ENCODE measurements around the gene ZNF444. TPM values are rescaled to one million over a fixed set of nuclear protein-coding genes. Genes with fewer than 3 reads are reported as not detected.

ZNF444 gene
- total and polyA plus RNA-seq, 4 donors = 10.3 to 48.3 (median 24.6) TPM

GRCh38 chr19:56117376-56117884 is 23.7 kb upstream of the ZNF444 start:
- no peaks in the 10 kb centered on the region for H3K4me1 ChIP-seq (ENCODE audit: control insufficient read depth in 1 of 2, insufficient read depth in 2 of 2, low read length in 2 of 2)

DNA sequence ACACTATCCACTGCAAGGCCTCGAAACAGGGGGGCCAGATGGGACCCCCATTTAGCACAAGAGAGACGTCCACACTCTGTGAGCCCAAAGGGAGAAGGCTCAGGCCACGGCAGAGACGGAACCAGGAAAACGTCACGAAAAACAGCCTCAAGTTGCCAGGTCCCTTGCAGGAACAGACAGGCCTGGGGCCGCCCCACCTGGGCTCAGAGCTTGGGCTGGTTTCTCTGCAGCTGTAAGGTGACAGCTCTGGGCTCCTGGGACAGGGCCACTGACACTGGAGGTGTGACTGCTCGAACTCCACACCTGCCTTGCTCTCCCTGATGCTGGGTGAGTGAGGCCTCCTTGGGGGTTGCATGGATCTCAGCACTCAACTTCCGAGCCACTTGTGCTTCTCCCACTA is 23.2 kb upstream of the ZNF444 start:
- H3K27ac ChIP-seq (ENCODE audit: low read depth in 1 of 2, low read length in 2 of 2) = no peak overlapping the region
- DNase-seq (no peak), ATAC-seq (ENCODE audit: low FRiP score) (no peak)
- 69 to 70% methylated on average over 9 of the region's 9 CpGs for WGBS, 2 donors
- intact Hi-C loops (cut with DNase I) = no loop called here
- H3K27me3 ChIP-seq (ENCODE audit: control insufficient read depth in 1 of 2, insufficient read depth in 2 of 2, low read length in 1 of 2) = no peaks in the 10 kb centered on the region
- H3K4me1 ChIP-seq (ENCODE audit: control insufficient read depth in 1 of 2, insufficient read depth in 2 of 2, low read length in 2 of 2) = no peaks in the 10 kb centered on the region
- H3K36me3 ChIP-seq (ENCODE audit: control insufficient read depth in 1 of 2, insufficient read depth in 2 of 2, low read length in 1 of 2) = no peaks in the 10 kb centered on the region
- no peak overlapping the region for H3K4me3 ChIP-seq (ENCODE audit: low read length in 2 of 2)
- no peaks in the 10 kb centered on the region for H3K9me3 ChIP-seq (ENCODE audit: control insufficient read depth, low read length)

More at GRCh38 chr19:56117376-56117884, 23.7 kb upstream of the ZNF444 start:
- H3K27ac ChIP-seq (ENCODE audit: low read depth in 1 of 2, low read length in 2 of 2) = no peak overlapping the region
- intact Hi-C loops (cut with DNase I) = no loop called here
- WGBS, 2 donors = 83 to 85% methylated on average over 14 of the region's 14 CpGs
- DNase-seq = no peak
- no peak for ATAC-seq (ENCODE audit: low FRiP score)
- no peak overlapping the region for H3K4me3 ChIP-seq (ENCODE audit: low read length in 2 of 2)
- no peaks in the 10 kb centered on the region for H3K36me3 ChIP-seq (ENCODE audit: control insufficient read depth in 1 of 2, insufficient read depth in 2 of 2, low read length in 1 of 2)
- H3K9me3 ChIP-seq (ENCODE audit: control insufficient read depth, low read length) = no peaks in the 10 kb centered on the region
- no peaks in the 10 kb centered on the region for H3K27me3 ChIP-seq (ENCODE audit: control insufficient read depth in 1 of 2, insufficient read depth in 2 of 2, low read length in 1 of 2)

DNA sequence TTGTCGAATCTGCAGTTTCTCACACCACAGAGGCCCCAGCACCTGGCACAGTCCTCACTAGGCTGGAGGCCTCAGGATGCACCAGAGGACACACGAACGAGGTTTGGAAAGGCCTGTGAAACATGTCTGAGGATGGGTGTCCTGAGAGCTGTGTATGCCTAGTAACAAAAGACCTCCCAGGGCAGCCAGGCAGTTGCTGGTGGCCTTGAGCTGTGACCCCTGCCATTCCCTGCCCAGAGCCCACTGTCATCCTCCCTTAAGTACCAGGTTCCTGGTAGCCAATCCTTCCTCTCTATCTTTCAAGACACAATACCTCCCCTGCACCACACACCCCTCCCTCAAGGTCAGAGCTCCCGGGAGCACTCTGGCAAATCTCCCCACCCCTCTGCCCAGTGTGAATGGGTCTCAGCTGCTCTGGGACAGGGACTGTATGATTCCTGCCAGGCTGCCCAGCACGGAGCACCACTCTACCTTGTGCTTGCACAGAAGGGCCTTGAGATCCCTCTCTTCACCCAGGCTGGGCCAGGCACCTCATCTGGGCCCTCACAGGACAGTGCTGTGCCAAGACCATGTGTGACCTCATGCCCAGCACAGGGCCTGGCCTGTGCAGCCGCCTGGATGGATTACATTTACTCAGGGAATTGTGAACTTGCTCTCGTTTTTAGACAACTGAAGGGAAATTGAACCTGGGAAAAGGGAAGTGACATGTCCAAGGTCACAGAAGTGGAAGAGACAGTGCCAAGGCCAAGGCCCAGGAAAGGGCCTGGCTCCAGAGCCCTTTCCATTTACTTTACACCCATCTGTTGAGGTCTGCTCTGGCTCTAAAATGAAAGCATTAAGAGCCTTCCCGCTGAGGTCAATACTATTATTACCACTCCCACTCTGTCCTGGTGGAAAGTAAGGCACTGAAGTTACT is 22.2 kb upstream of the ZNF444 start:
- H3K27me3 ChIP-seq (ENCODE audit: control insufficient read depth in 1 of 2, insufficient read depth in 2 of 2, low read length in 1 of 2) = no peaks in the 10 kb centered on the region
- no peak for DNase-seq
- no peak overlapping the region for H3K27ac ChIP-seq (ENCODE audit: low read depth in 1 of 2, low read length in 2 of 2)
- intact Hi-C loops (cut with DNase I) = no loop called here
- H3K9me3 ChIP-seq (ENCODE audit: control insufficient read depth, low read length) = no peaks in the 10 kb centered on the region
- H3K4me3 ChIP-seq (ENCODE audit: low read length in 2 of 2) = no peak overlapping the region
- 48 to 50% methylated on average over 8 of the region's 8 CpGs for WGBS, 2 donors
- H3K36me3 ChIP-seq (ENCODE audit: control insufficient read depth in 1 of 2, insufficient read depth in 2 of 2, low read length in 1 of 2) = no peaks in the 10 kb centered on the region
- no peak for ATAC-seq (ENCODE audit: low FRiP score)
- H3K4me1 ChIP-seq (ENCODE audit: control insufficient read depth in 1 of 2, insufficient read depth in 2 of 2, low read length in 2 of 2) = no peaks in the 10 kb centered on the region

- H3K4me1 ChIP-seq (ENCODE audit: control insufficient read depth in 1 of 2, insufficient read depth in 2 of 2, low read length in 2 of 2) = no peaks in the 10 kb centered on the region
- no peak for ATAC-seq (ENCODE audit: low FRiP score)
- H3K27ac ChIP-seq (ENCODE audit: low read depth in 1 of 2, low read length in 2 of 2) = no peak overlapping the region
- no peak for DNase-seq
- no peak overlapping the region for H3K4me3 ChIP-seq (ENCODE audit: low read length in 2 of 2)
- 22 to 24% methylated on average over 16 of the region's 16 CpGs for whole genome bisulfite sequencing, 2 donors
- H3K27me3 ChIP-seq (ENCODE audit: control insufficient read depth in 1 of 2, insufficient read depth in 2 of 2, low read length in 1 of 2) = no peaks in the 10 kb centered on the region
- no peaks in the 10 kb centered on the region for H3K36me3 ChIP-seq (ENCODE audit: control insufficient read depth in 1 of 2, insufficient read depth in 2 of 2, low read length in 1 of 2)
- intact Hi-C loops (cut with DNase I) = no loop called here
- no peaks in the 10 kb centered on the region for H3K9me3 ChIP-seq (ENCODE audit: control insufficient read depth, low read length)
These were observed 21.5 kb upstream of the ZNF444 start for GRCh38 chr19:56119582-56119978.

GRCh38 chr19:56120002-56120370 is 21.1 kb upstream of the ZNF444 start:
- Histone ChIP-seq H3K36me3 (ENCODE audit: control insufficient read depth in 1 of 2, insufficient read depth in 2 of 2, low read length in 1 of 2) (no peaks in the 10 kb centered on the region), H3K4me1 (ENCODE audit: control insufficient read depth in 1 of 2, insufficient read depth in 2 of 2, low read length in 2 of 2) (no peaks in the 10 kb centered on the region), H3K4me3 (ENCODE audit: low read length in 2 of 2) (peak overlapping the region; percentile 69 to 90), H3K27ac (ENCODE audit: low read depth in 1 of 2, low read length in 2 of 2) (no peak overlapping the region), H3K9me3 (ENCODE audit: control insufficient read depth, low read length) (no peaks in the 10 kb centered on the region), H3K27me3 (ENCODE audit: control insufficient read depth in 1 of 2, insufficient read depth in 2 of 2, low read length in 1 of 2) (no peaks in the 10 kb centered on the region)
- DNase-seq = no peak
- intact Hi-C loops (cut with DNase I) = loop anchor here in 1 of 2 donors (10.0 kb wide), 2 partner anchors 465 to 1655 kb away; partner anchors contain the start of genes LENG9 and U2AF2
- no peak for ATAC-seq (ENCODE audit: low FRiP score)
- 17% methylated on average over 8 of the region's 8 CpGs for WGBS, 2 donors

GRCh38 chr19:56120371-56121179 is 20.5 kb upstream of the ZNF444 start:
- Histone ChIP-seq H3K9me3 (ENCODE audit: control insufficient read depth, low read length) (no peaks in the 10 kb centered on the region), H3K4me3 (ENCODE audit: low read length in 2 of 2) (peak overlapping the region; percentile 69 to 90), H3K36me3 (ENCODE audit: control insufficient read depth in 1 of 2, insufficient read depth in 2 of 2, low read length in 1 of 2) (no peaks in the 10 kb centered on the region), H3K27ac (ENCODE audit: low read depth in 1 of 2, low read length in 2 of 2) (peak overlapping the region in 1 of 2 donors; percentile 50), H3K27me3 (ENCODE audit: control insufficient read depth in 1 of 2, insufficient read depth in 2 of 2, low read length in 1 of 2) (no peaks in the 10 kb centered on the region), H3K4me1 (ENCODE audit: control insufficient read depth in 1 of 2, insufficient read depth in 2 of 2, low read length in 2 of 2) (no peaks in the 10 kb centered on the region)
- intact Hi-C loops (cut with DNase I) = loop anchor here in 1 of 2 donors (1.0 to 10.0 kb wide), 3 partner anchors 20 to 1656 kb away; partner anchors contain the start of genes LENG9 and U2AF2
- peak; percentile 90 to 94 for DNase-seq
- ATAC-seq (ENCODE audit: low FRiP score) = peak; percentile 60
- WGBS, 2 donors = 0 to 1% methylated on average over 46 to 99 of the region's 99 CpGs

DNA sequence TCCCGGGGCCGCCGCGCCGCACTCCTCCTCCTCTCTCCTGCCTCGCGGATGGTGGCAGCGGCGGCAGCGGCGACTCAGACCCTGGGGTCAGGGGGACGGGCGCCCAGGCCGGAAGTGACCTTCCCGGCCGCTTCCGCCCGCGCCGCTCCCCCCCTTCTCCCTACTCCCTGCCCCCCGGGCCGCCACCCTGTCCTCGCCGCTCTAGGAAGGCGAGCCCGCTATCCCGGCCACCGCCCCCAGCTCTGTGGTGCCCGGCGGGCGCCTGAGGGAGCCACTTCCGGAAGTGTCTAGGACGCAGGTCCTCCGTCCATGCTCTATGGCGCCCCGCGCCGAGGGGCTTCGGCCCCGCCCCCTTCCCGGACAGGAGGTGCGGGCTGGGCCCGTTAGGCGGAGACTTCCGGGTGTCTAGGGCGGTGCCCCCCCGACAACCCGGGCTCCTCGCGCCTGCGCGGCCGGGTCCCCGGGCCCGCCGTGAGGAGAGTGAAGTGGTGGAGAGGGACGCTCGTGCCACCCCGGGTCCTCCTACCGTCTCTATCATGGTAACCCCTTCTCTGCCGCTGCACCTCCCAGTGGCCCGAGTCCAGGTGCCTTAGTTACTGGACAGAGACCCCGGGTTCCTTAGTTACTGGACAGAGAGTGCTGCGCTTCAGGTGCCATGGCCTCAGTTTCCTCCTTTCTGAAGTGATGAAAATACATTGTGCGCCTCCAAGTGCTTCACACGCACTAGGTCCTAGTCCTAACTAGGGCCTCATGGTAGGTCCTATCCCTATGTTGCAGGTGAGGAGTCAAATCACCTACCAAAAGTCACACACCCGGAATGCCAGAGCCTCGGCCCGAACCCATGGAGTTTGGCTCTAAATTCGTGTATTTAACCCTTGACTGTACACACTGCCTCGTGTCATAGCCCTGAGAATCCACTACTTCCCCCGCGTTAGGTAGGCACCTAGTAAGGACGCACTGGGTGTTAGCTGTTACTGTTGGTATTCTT is 19.6 kb upstream of the ZNF444 start, which contains the start of gene ZNF787:
ZNF787 (minus strand) TSS at position 116 of the 988 bp plus-strand sequence. CDS start 18,078 bp downstream, outside the sequence.
- peak within 1 kb of the TSS in 1 of 2 donors; percentile 71 for H3K27ac ChIP-seq (ENCODE audit: low read depth in 1 of 2, low read length in 2 of 2)
- H3K4me3 ChIP-seq (ENCODE audit: low read length in 2 of 2) = peak within 1 kb of the TSS; percentile 69 to 90
- no peaks in the 10 kb centered on the region for H3K36me3 ChIP-seq (ENCODE audit: control insufficient read depth in 1 of 2, insufficient read depth in 2 of 2, low read length in 1 of 2)
- peak; percentile 99 for DNase-seq
- H3K27me3 ChIP-seq (ENCODE audit: control insufficient read depth in 1 of 2, insufficient read depth in 2 of 2, low read length in 1 of 2) = no peaks in the 10 kb centered on the region
- H3K9me3 ChIP-seq (ENCODE audit: control insufficient read depth, low read length) = no peaks in the 10 kb centered on the region
- intact Hi-C loops (cut with DNase I) = loop anchor here in 1 of 2 donors (1.0 to 10.0 kb wide), 3 partner anchors 19 to 1657 kb away; partner anchors contain the start of genes LENG9 and U2AF2
- ATAC-seq (ENCODE audit: low FRiP score) = peak; percentile 98
- 4 to 6% methylated on average over 50 to 74 of the region's 74 CpGs for whole genome bisulfite sequencing, 2 donors
- H3K4me1 ChIP-seq (ENCODE audit: control insufficient read depth in 1 of 2, insufficient read depth in 2 of 2, low read length in 2 of 2) = no peaks in the 10 kb centered on the region
